ENCODE measurements around the gene CENPH.

DNA sequence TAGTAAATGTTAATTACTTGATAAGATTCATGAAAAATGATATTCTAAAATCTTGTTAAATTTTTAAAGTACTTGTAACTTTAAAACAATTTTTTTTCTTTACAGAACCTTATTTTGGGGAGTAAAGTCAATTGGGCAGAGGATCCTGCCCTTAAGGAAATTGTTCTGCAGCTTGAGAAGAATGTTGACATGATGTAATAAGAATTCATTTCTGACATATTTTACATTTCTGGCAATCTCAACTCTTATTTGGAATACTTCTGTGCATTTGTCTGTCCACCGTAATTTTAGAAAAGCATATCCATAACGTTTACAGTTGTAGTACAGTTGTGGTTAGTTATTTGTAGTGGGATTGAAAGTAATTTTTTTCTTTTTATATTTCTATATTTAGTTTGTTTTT lies 20.2 kb downstream of the CENPH start:
- TF ChIP-seq, protein P1, sequence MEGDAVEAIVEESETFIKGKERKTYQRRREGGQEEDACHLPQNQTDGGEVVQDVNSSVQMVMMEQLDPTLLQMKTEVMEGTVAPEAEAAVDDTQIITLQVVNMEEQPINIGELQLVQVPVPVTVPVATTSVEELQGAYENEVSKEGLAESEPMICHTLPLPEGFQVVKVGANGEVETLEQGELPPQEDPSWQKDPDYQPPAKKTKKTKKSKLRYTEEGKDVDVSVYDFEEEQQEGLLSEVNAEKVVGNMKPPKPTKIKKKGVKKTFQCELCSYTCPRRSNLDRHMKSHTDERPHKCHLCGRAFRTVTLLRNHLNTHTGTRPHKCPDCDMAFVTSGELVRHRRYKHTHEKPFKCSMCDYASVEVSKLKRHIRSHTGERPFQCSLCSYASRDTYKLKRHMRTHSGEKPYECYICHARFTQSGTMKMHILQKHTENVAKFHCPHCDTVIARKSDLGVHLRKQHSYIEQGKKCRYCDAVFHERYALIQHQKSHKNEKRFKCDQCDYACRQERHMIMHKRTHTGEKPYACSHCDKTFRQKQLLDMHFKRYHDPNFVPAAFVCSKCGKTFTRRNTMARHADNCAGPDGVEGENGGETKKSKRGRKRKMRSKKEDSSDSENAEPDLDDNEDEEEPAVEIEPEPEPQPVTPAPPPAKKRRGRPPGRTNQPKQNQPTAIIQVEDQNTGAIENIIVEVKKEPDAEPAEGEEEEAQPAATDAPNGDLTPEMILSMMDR (IDR thresholded peaks at IDR 0.05; ENCODE audit: insufficient read depth, low read length): no peak
- TF ChIP-seq, protein P2, sequence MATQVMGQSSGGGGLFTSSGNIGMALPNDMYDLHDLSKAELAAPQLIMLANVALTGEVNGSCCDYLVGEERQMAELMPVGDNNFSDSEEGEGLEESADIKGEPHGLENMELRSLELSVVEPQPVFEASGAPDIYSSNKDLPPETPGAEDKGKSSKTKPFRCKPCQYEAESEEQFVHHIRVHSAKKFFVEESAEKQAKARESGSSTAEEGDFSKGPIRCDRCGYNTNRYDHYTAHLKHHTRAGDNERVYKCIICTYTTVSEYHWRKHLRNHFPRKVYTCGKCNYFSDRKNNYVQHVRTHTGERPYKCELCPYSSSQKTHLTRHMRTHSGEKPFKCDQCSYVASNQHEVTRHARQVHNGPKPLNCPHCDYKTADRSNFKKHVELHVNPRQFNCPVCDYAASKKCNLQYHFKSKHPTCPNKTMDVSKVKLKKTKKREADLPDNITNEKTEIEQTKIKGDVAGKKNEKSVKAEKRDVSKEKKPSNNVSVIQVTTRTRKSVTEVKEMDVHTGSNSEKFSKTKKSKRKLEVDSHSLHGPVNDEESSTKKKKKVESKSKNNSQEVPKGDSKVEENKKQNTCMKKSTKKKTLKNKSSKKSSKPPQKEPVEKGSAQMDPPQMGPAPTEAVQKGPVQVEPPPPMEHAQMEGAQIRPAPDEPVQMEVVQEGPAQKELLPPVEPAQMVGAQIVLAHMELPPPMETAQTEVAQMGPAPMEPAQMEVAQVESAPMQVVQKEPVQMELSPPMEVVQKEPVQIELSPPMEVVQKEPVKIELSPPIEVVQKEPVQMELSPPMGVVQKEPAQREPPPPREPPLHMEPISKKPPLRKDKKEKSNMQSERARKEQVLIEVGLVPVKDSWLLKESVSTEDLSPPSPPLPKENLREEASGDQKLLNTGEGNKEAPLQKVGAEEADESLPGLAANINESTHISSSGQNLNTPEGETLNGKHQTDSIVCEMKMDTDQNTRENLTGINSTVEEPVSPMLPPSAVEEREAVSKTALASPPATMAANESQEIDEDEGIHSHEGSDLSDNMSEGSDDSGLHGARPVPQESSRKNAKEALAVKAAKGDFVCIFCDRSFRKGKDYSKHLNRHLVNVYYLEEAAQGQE (IDR thresholded peaks at IDR 0.05; ENCODE audit: insufficient replicate concordance, low read depth): no peak
- TF ChIP-seq POLR2AphosphoS5 (IDR thresholded peaks at IDR 0.05; ENCODE audit: low read depth): no peak
- TF ChIP-seq GABPA (IDR thresholded peaks at IDR 0.05; ENCODE audit: low read depth): no peak
